ENCODE results near the gene GGACT.
"Not testable (repeated sequence)": the region's sequence is repeated elsewhere in the genome, so short reads cannot be mapped to it uniquely, and the experiment has no call there.

Gene GGACT

DNA sequence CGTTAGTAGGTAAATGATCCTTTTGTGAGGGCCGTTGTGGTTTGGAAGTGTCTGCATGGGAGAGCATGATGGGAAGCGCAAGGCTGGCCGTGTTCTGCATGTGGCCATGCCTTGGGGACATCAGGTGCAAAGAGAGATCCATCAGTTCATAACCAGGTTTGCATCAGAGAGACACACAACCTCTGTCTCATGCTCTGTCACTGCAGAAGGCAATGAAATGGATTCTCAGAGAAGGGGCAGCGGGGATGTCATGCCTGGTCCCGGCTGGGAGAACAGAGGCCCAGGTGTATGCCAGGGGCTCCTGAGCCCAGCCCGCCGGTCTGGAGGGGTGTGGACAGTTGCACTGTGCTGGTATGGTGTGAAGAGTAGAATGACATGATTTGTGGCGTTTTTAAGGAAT, 60.2 kb downstream of the GGACT start:
- H3K4me3 ChIP-seq (ENCODE audit: low read depth, low read length): no peak overlapping the region
- no peak for DNase-seq (ENCODE audit: low read depth)
- TF ChIP-seq, protein P1, sequence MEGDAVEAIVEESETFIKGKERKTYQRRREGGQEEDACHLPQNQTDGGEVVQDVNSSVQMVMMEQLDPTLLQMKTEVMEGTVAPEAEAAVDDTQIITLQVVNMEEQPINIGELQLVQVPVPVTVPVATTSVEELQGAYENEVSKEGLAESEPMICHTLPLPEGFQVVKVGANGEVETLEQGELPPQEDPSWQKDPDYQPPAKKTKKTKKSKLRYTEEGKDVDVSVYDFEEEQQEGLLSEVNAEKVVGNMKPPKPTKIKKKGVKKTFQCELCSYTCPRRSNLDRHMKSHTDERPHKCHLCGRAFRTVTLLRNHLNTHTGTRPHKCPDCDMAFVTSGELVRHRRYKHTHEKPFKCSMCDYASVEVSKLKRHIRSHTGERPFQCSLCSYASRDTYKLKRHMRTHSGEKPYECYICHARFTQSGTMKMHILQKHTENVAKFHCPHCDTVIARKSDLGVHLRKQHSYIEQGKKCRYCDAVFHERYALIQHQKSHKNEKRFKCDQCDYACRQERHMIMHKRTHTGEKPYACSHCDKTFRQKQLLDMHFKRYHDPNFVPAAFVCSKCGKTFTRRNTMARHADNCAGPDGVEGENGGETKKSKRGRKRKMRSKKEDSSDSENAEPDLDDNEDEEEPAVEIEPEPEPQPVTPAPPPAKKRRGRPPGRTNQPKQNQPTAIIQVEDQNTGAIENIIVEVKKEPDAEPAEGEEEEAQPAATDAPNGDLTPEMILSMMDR (IDR thresholded peaks at IDR 0.05; ENCODE audit: control insufficient read depth, extremely low read depth, insufficient read depth): no peak

DNA sequence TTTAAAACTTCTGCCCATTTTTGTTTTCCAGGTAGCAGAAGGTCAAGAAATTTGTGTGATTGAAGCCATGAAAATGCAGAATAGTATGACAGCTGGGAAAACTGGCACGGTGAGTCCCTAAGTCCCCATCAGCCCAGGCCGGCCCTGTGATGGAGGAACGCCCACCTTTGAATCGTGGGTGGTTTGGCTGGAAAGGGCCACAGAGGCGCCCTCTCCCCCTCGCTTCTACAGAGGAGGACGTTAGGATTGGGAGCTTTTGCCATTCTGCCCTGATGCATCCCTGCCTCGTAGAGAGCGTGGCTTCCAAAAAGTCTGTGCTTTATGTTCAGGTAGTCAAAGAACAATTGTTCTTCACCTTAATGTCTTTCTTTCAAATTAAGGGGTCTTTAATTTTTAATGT, 60.9 kb downstream of the GGACT start:
- TF ChIP-seq, protein P1 (IDR thresholded peaks at IDR 0.05; ENCODE audit: control insufficient read depth, extremely low read depth, insufficient read depth): no peak
- no peak overlapping the region for H3K4me3 ChIP-seq (ENCODE audit: low read depth, low read length)
- DNase-seq (ENCODE audit: low read depth): no peak

DNA sequence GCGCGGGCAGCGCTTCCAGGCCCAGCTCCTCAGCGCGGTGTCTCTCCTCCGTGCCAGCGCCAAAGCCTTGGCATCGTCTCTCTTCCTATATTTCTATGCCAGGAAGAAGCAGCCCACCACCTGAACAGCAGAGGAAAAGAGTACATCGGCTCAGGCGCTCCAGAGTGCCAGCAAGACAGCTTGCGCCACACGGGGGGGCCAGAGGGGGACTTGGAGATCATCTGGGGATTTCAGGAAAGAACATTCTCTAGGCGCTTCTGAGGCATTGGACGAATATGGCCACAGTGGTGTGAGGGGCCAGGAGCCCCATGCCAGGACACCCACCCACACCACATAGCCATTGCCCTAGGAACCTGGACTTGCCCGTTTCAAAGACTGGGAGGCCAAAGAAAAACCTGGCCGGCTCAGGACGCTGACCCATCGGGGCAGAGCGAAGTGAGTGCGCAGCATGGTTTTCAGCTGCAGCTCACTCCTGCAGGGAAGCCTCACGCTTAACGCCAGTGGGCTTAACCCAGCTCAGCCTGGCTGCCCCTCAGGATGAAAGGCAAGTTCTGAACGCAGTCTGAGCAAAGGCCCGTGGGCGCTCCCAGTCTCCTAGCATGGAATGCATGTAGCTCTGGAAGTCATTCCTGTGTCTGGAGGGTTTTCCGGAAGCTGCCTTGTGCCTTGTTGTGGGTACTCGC, 62.1 kb downstream of the GGACT start:
- DNase-seq (ENCODE audit: low read depth): no peak
- no peak overlapping the region for H3K4me3 ChIP-seq (ENCODE audit: low read depth, low read length)
- TF ChIP-seq, protein P1 (IDR thresholded peaks at IDR 0.05; ENCODE audit: control insufficient read depth, extremely low read depth, insufficient read depth): no peak

DNA sequence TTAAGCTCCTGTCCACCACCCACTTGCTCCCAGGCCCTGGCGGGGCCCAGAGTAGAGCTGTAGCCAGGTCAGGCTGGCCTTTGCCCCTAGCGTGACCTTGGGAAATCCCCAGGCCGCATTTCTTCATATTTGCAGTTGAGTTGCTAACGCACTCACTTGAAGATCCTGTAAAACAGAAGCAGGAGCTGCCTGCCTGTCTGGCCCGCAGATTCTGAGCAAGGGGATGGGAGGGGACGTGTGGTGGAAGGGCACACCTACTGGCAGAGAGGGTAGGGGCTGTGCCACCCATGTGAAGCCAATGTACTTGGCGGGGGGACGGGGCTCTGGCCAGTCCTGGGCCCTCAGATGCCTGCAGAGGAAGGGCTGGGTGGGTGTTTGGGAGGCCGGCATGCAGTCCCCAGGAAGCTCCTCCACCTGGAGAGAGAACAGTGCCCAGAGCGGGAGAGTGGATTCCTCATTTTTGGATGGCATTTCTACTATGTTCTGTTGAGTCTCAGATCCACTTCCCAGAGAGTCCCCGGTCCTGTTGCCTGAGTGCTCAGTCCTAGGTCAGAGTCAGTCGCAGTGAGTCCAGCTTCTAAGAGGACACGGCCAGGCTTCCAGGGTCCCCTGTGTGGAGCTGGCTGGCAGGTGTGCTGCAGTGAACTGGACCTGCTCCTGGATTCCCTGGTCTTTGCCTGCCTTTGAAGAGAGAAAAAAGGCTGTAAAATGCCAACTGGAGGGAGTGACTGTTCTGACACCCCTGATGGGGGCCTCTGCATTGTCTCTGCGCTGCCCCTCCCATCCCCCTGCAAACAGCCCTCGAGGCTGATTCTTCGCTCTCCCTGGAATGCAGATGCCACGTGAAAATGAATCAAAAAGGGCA, 62.9 kb downstream of the GGACT start:
- H3K4me3 ChIP-seq (ENCODE audit: low read depth, low read length): no peak overlapping the region
- DNase-seq (ENCODE audit: low read depth): no peak
- TF ChIP-seq, protein P1 (IDR thresholded peaks at IDR 0.05; ENCODE audit: control insufficient read depth, extremely low read depth, insufficient read depth): no peak

DNA sequence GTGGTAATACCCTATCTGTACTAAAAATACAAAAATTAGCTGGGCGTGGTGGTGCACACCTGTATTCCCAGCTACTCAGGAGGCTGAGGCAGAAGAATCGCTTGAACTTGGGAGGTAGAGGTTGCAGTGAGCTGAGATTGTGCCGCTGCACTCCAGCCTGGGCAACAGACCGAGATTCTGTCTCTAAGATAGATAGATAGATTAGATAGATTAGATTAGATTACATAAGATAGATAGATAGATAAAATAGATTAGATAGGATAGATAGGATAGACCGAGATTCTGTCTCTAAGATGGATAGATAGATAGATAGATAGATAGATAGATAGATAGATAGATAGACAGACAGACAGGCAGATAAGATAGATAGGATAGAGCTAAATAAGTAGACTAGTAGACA, 63.9 kb downstream of the GGACT start:
- DNase-seq (ENCODE audit: low read depth); H3K4me3 ChIP-seq (ENCODE audit: low read depth, low read length): not testable (repeated sequence)

DNA sequence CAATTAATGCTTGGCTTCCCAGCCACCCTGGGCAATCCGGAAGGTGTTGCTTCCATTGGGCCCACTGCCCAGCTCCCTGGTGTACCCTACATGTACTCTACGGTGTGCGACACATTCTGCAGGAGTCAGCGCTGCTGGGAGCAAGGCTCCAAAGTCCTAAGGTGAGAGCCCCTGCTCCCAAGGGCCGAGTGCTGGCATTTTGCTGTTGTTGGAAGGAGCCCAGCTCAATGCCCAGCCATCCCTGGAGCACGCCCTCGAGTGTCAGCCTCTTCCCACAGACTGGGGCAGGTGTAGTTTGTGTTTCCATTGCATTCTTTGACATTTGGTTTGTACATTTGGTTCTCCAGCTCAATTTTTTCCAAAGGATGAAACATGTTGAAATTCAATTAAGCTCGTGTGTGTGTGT, 64.6 kb downstream of the GGACT start:
- TF ChIP-seq, protein P1 (IDR thresholded peaks at IDR 0.05; ENCODE audit: control insufficient read depth, extremely low read depth, insufficient read depth): no peak
- DNase-seq (ENCODE audit: low read depth): no peak
- H3K4me3 ChIP-seq (ENCODE audit: low read depth, low read length): no peak overlapping the region

DNA sequence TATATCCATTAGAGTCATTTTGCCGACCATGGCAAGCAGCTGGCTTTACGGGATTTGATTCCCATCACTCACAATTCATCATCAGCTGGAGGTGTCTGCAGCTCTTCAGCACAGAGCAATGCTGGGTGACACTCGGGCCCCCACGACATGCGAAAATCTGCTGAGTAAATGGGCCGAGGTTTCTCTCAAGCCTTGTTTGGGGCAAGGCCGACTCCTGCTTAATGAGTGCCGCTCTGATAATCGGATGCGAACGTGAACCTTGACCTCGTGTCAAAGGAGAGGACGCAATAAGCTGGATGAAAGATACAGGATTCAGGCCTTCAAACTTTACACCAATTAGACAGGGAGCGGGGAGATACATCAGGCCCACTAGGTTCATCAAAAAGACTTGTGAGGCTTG, 65.2 kb downstream of the GGACT start:
- no peak overlapping the region for H3K4me3 ChIP-seq (ENCODE audit: low read depth, low read length)
- TF ChIP-seq, protein P1 (IDR thresholded peaks at IDR 0.05; ENCODE audit: control insufficient read depth, extremely low read depth, insufficient read depth): no peak
- DNase-seq (ENCODE audit: low read depth): no peak

Measured in LNCaP clone FGC (cell line).